HG03095 (cell line): ENCODE results near the gene CCDC192.
"Not testable (repeated sequence)": the region's sequence is repeated elsewhere in the genome, so short reads cannot be mapped to it uniquely, and the experiment has no call there.

ENCODE experiments used
- ATAC-seq: cut with Tn5 transposase; IDR thresholded peaks from one replicate; pipeline ENCODE4 v1.9.1; 2021; ENCODE audit warnings: moderate library complexity; ENCODE audit not compliant: unreplicated experiment

Gene CCDC192

GRCh38 chr5:127702926-127703561 lies at the start of gene CCDC192:
CCDC192 (plus strand) TSS chr5:127703391; CDS start chr5:127703446, 55 bp downstream.
- no peak for ATAC-seq

- ATAC-seq = no peak
These were observed 46.4 kb upstream of the CCDC192 start for GRCh38 chr5:127656825-127657224.

- no peak for ATAC-seq
These were observed 43.0 kb upstream of the CCDC192 start for GRCh38 chr5:127660047-127660733.

GRCh38 chr5:127664093-127664492 lies 39.1 kb upstream of the CCDC192 start:
- no peak for ATAC-seq

GRCh38 chr5:127665641-127666040 lies 37.5 kb upstream of the CCDC192 start:
- ATAC-seq = no peak

GRCh38 chr5:127666043-127666716 lies 37.0 kb upstream of the CCDC192 start:
- ATAC-seq = no peak

GRCh38 chr5:127667926-127668325 lies 35.3 kb upstream of the CCDC192 start:
- no peak for ATAC-seq

- ATAC-seq = no peak
These were observed 32.0 kb upstream of the CCDC192 start for GRCh38 chr5:127671218-127671617.

GRCh38 chr5:127673117-127673800 lies 29.9 kb upstream of the CCDC192 start:
- no peak for ATAC-seq

GRCh38 chr5:127676951-127677350 lies 26.2 kb upstream of the CCDC192 start:
- ATAC-seq = not testable (repeated sequence)

- ATAC-seq = not testable (repeated sequence)
These were observed 23.4 kb upstream of the CCDC192 start for GRCh38 chr5:127679691-127680330.

- ATAC-seq = no peak
These were observed 22.6 kb upstream of the CCDC192 start for GRCh38 chr5:127680595-127680994.

GRCh38 chr5:127683008-127683407 lies 20.2 kb upstream of the CCDC192 start:
- ATAC-seq = no peak

GRCh38 chr5:127684726-127685467 lies 18.3 kb upstream of the CCDC192 start:
- ATAC-seq = no peak

- ATAC-seq = no peak
These were observed 17.5 kb upstream of the CCDC192 start for GRCh38 chr5:127685662-127686061.

GRCh38 chr5:127686424-127686823 lies 16.8 kb upstream of the CCDC192 start:
- no peak for ATAC-seq

- ATAC-seq = no peak
These were observed 8.5 kb upstream of the CCDC192 start for GRCh38 chr5:127694518-127695171.

- ATAC-seq = no peak
These were observed 7.8 kb upstream of the CCDC192 start for GRCh38 chr5:127695346-127695745.

GRCh38 chr5:127696683-127697082 lies 6.5 kb upstream of the CCDC192 start:
- no peak for ATAC-seq
